ENCODE measurements around the gene FOXP3. TPM values are rescaled to one million over a fixed set of nuclear protein-coding genes. Genes with fewer than 3 reads are reported as not detected.

The FOXP3 gene
- total RNA-seq, 1 experiment from 2014 or later, result 0.68 TPM

GRCh38 chrX:49228185-49228584, 36.3 kb downstream of the FOXP3 start:
- H3K27ac ChIP-seq (ENCODE audit: insufficient read length, low read depth, low read length), result no peak overlapping the region
- H4K91ac ChIP-seq (ENCODE audit: insufficient read length, low read depth, low read length), result no peak overlapping the region
- H4K5ac ChIP-seq (ENCODE audit: insufficient read length, low read depth, low read length), result no peak overlapping the region
- H3K79me1 ChIP-seq (ENCODE audit: insufficient read depth, low read depth, low read length, poor library complexity, severe bottlenecking), result no peaks in the 10 kb centered on the region
- no peak overlapping the region for H3K9ac ChIP-seq (ENCODE audit: extremely low read depth, insufficient read length, low read length)
- H3K23me2 ChIP-seq (ENCODE audit: insufficient read length, low read depth, low read length, poor library complexity, severe bottlenecking), result no peaks in the 10 kb centered on the region
- no peak overlapping the region for H3K56ac ChIP-seq (ENCODE audit: insufficient read length, low read depth, low read length)
- H3K27me3 ChIP-seq (ENCODE audit: insufficient read depth, low read length), result no peaks in the 10 kb centered on the region
- no peak overlapping the region for H2BK5ac ChIP-seq (ENCODE audit: insufficient read length, low read length)
- Mint-ChIP-seq H3K36me3 (ENCODE audit: insufficient read depth in 1 of 3, low read depth in 3 of 3) (peaks cover 1 to 4% (median 2%) of the 10 kb centered on the region in 3 experiments; a peak in 4 of 7 replicates), H3K9me3 (peaks cover 74 to 84% of the 10 kb centered on the region in 2 experiments), H3K27me3 (ENCODE audit: low read depth) (peaks cover 10% of the 10 kb centered on the region), H3K4me1 (peaks cover 9 to 26% of the 10 kb centered on the region in 2 experiments), H3K4me3 (no peak overlapping the region), H3K27ac (no peak overlapping the region; a peak in 1 of 7 replicates)
- H2BK120ac ChIP-seq (ENCODE audit: low read depth, low read length, poor library complexity, severe bottlenecking), result no peak overlapping the region
- H4K8ac ChIP-seq (replicated peaks; ENCODE audit: insufficient read length, low read depth, low read length), result no peak overlapping the region
- no peak overlapping the region for H3K14ac ChIP-seq (ENCODE audit: insufficient read depth, low read length)
- no peaks in the 10 kb centered on the region for H3K79me2 ChIP-seq (ENCODE audit: insufficient read depth, low read length)
- no peak overlapping the region for H3K4ac ChIP-seq (ENCODE audit: low read depth, low read length)
- H3K4me2 ChIP-seq (ENCODE audit: insufficient read depth, insufficient read length, low read length), result no peak overlapping the region
- H2BK12ac ChIP-seq (ENCODE audit: insufficient read length, low read depth, low read length), result no peak overlapping the region
- no peak overlapping the region for H2AFZ ChIP-seq (ENCODE audit: low read length)
- H4K20me1 ChIP-seq (ENCODE audit: control insufficient read depth, insufficient read depth, insufficient read length), result no peaks in the 10 kb centered on the region
- H3K18ac ChIP-seq (ENCODE audit: insufficient read length, low read depth, low read length), result no peak overlapping the region
- WGBS (ENCODE audit: extremely low coverage, insufficient read length, low lambda C conversion rate), result no CpG with 5 or more reads among the region's 17 CpGs
- no peak overlapping the region for H3K23ac ChIP-seq (ENCODE audit: insufficient read length, low read depth, low read length)
- H2AK5ac ChIP-seq (ENCODE audit: insufficient read length, low read length), result no peak overlapping the region
- H3T11ph ChIP-seq (ENCODE audit: low read length), result no peak overlapping the region
- H3K9me3 ChIP-seq (ENCODE audit: control insufficient read depth, low read depth, low read length), result peaks cover 28% of the 10 kb centered on the region
- H2BK20ac ChIP-seq (ENCODE audit: low read depth, low read length, poor library complexity, severe bottlenecking), result no peak overlapping the region
- no peaks in the 10 kb centered on the region; the same call in 1 of the 2 replicates for H3K4me1 ChIP-seq (ENCODE audit: insufficient read depth, low read length)
- DNase-seq, result no peak
- TF ChIP-seq CTCF (conservative IDR thresholded peaks at IDR 0.05), result no peak
- no peak overlapping the region for H2BK15ac ChIP-seq (ENCODE audit: low read depth, low read length)
